IMR-90 (cell line): ENCODE results near the gene RAB8B. TPM values are rescaled to one million over a fixed set of nuclear protein-coding genes. Genes with fewer than 3 reads are reported as not detected.
A peak's percentile ranks its signal among the peaks of the same experiment; 100 is the strongest.

Experiments used
- ATAC-seq: fragments of 200-7000 bp; cut with Tn5 transposase; 2 replicates; pipeline ENCODE4 v1.9.1; 2020; ENCODE audit warnings: low read depth, mild to moderate bottlenecking, moderate library complexity
- BruUV-seq: library from RNA; stranded (reverse); fragments of 400-500 nt; replicated peaks from 2 replicates; lab custom pipeline; 2021; lab: Mats Ljungman, UMichigan
- CTCF ChIA-PET: fragments of 300-600 bp; formaldehyde crosslinking; extraction: SDS; loops from one replicate; lab custom pipeline; 2021; ENCODE audit warnings: antibody characterized with exemption; lab: Yijun Ruan, JAX
- POLR2A ChIA-PET: fragments of 300-600 bp; sonication (Branson Sonifier 250); formaldehyde crosslinking; loops from one replicate; lab custom pipeline; 2022; ENCODE audit warnings: antibody characterized with exemption; ENCODE audit not compliant: unreplicated experiment; lab: Charles Lee
- DNase-seq: peaks from one replicate; pipeline ENCODE4 v3.0.0; 2013
- H2AFZ ChIP-seq: replicated peaks from 2 replicates; pipeline ENCODE3; 2013; ENCODE audit warnings: low read length, mild to moderate bottlenecking; ENCODE audit not compliant: poor library complexity
- H2AK5ac ChIP-seq: 2 replicates; pipeline ENCODE4 v1.6.1; 2013; ENCODE audit warnings: low read depth, low read length, inconsistent platforms
- H2AK9ac ChIP-seq: replicated peaks from 2 replicates; pipeline ENCODE3; 2013; ENCODE audit warnings: mild to moderate bottlenecking, low read depth, low read length, moderate library complexity; ENCODE audit not compliant: poor library complexity
- H2BK120ac ChIP-seq: 2 replicates; pipeline ENCODE4 v1.6.1; 2013; ENCODE audit warnings: low read depth, low read length, inconsistent platforms
- H2BK15ac ChIP-seq: 3 replicates; pipeline ENCODE4 v1.6.1; 2013; ENCODE audit warnings: low read depth, low read length, inconsistent platforms
- H2BK20ac ChIP-seq: 2 replicates; pipeline ENCODE4 v1.6.1; 2013; ENCODE audit warnings: low read depth, mild to moderate bottlenecking, inconsistent platforms, low read length, moderate library complexity
- H2BK5ac ChIP-seq: 2 replicates; pipeline ENCODE4 v1.6.1; 2013; ENCODE audit warnings: mild to moderate bottlenecking, low read depth, low read length, inconsistent platforms; ENCODE audit not compliant: poor library complexity, severe bottlenecking
- H3K14ac ChIP-seq: replicated peaks from 2 replicates; pipeline ENCODE4 v1.6.1; 2013; ENCODE audit warnings: low read depth, low read length, inconsistent platforms
- H3K18ac ChIP-seq: 2 replicates; pipeline ENCODE4 v1.6.1; 2013; ENCODE audit warnings: low read depth, low read length, control low read depth
- H3K23ac ChIP-seq: 2 replicates; pipeline ENCODE4 v1.6.1; 2013; ENCODE audit warnings: low read depth, low read length, inconsistent platforms
- H3K27ac ChIP-seq: 2 replicates; pipeline ENCODE4 v1.5.1; 2013; ENCODE audit warnings: mild to moderate bottlenecking, control low read depth, low read length; ENCODE audit not compliant: insufficient read depth
- H3K27me3 ChIP-seq: 2 replicates; pipeline ENCODE4 v1.6.1; 2013; ENCODE audit warnings: low read length; ENCODE audit not compliant: control insufficient read depth, insufficient read depth
- H3K36me3 ChIP-seq: 2 replicates; pipeline ENCODE4 v1.6.1; 2013; ENCODE audit warnings: low read length, mixed read lengths; ENCODE audit not compliant: control insufficient read depth, insufficient read depth
- H3K4ac ChIP-seq: 2 replicates; pipeline ENCODE4 v1.6.1; 2013; ENCODE audit warnings: low read depth, low read length, inconsistent platforms
- H3K4me1 ChIP-seq: 2 replicates; pipeline ENCODE4 v1.6.1; 2013; ENCODE audit warnings: low read length, mixed read lengths; ENCODE audit not compliant: control insufficient read depth, insufficient read depth
- H3K4me2 ChIP-seq: 2 replicates; pipeline ENCODE4 v1.6.1; 2013; ENCODE audit warnings: low read depth, mild to moderate bottlenecking, control low read depth, low read length, moderate library complexity
- H3K4me3 ChIP-seq: 2 replicates; pipeline ENCODE4 v1.5.1; 2013; ENCODE audit warnings: low read depth, mild to moderate bottlenecking, control low read depth, low read length, moderate library complexity; ENCODE audit not compliant: insufficient read depth
- H3K56ac ChIP-seq: 2 replicates; pipeline ENCODE4 v1.6.1; 2013; ENCODE audit warnings: low read length, inconsistent platforms; ENCODE audit not compliant: insufficient read depth; ENCODE audit errors: extremely low read depth
- H3K79me1 ChIP-seq, 2 experiments: 2 replicates each; pipeline ENCODE4 v1.6.1; 2013; ENCODE audit warnings: low read length in 2 of 2, inconsistent platforms in 1 of 2, low read depth in 1 of 2
- H3K9ac ChIP-seq: 2 replicates; pipeline ENCODE4 v1.6.1; 2013; ENCODE audit warnings: low read depth, low read length, control low read depth
- H3K9me1 ChIP-seq: 2 replicates; pipeline ENCODE4 v1.6.1; 2013; ENCODE audit warnings: low read length, inconsistent platforms; ENCODE audit not compliant: insufficient read depth
- H3K9me3 ChIP-seq: 2 replicates; pipeline ENCODE4 v1.6.1; 2013; ENCODE audit warnings: low read length; ENCODE audit not compliant: control insufficient read depth, insufficient read depth
- H4K20me1 ChIP-seq: 2 replicates; pipeline ENCODE4 v1.6.1; 2013; ENCODE audit warnings: low read length, inconsistent platforms; ENCODE audit not compliant: insufficient read depth
- H4K5ac ChIP-seq: 2 replicates; pipeline ENCODE4 v1.6.1; 2013; ENCODE audit warnings: mild to moderate bottlenecking, low read depth, low read length, control low read depth
- H4K8ac ChIP-seq, 2 experiments: 2 replicates each; pipeline ENCODE4 v1.6.1; 2013; ENCODE audit warnings: low read depth in 2 of 2, low read length in 2 of 2, control low read depth in 1 of 2, inconsistent platforms in 1 of 2
- H4K91ac ChIP-seq: 2 replicates; pipeline ENCODE4 v1.6.1; 2013; ENCODE audit warnings: low read depth, low read length, inconsistent platforms; ENCODE audit not compliant: insufficient read depth
- BHLHE40 ChIP-seq: fragments of 150-350 bp; IDR thresholded peaks from 2 replicates; pipeline ENCODE4 v1.6.1; 2016; ENCODE audit warnings: mild to moderate bottlenecking, low read depth, low read length
- FOS ChIP-seq: fragments of 150-350 bp; IDR thresholded peaks from 2 replicates; pipeline ENCODE4 v1.6.1; 2016; ENCODE audit warnings: low read depth, low read length
- MAFK ChIP-seq: IDR thresholded peaks from 2 replicates; pipeline ENCODE4 v1.6.1; 2012; ENCODE audit warnings: low read depth, low read length, improper control_type of control experiment
- MXI1 ChIP-seq: IDR thresholded peaks from 2 replicates; pipeline ENCODE4 v1.6.1; 2012; ENCODE audit warnings: low read depth, mild to moderate bottlenecking, low read length, moderate library complexity, borderline replicate concordance
- POLR2A ChIP-seq: IDR thresholded peaks from 2 replicates; pipeline ENCODE4 v1.6.1; 2012; ENCODE audit warnings: mild to moderate bottlenecking, low read depth, low read length
- RCOR1 ChIP-seq: IDR thresholded peaks from 2 replicates; pipeline ENCODE4 v1.6.1; 2012; ENCODE audit warnings: mild to moderate bottlenecking, low read length, improper control_type of control experiment; ENCODE audit not compliant: insufficient replicate concordance
- RFX5 ChIP-seq: IDR thresholded peaks from 2 replicates; pipeline ENCODE4 v1.8.0; 2012; ENCODE audit warnings: low read depth, mild to moderate bottlenecking, low read length, moderate library complexity
- USF2 ChIP-seq: fragments of 150-350 bp; IDR thresholded peaks from 2 replicates; pipeline ENCODE4 v1.6.1; 2017; ENCODE audit warnings: mild to moderate bottlenecking, antibody characterized with exemption, low read length, low read depth
- WGBS, 2 experiments: methylation state at CpG; one replicate each; pipeline versions ENCODE4 v1.1.5 to v1.1.7; 2013; ENCODE audit warnings: missing lambda C conversion rate in 2 of 2; ENCODE audit not compliant: insufficient read length in 1 of 2; ENCODE audit errors: extremely low coverage in 2 of 2; 5-methylcytosine and 5-hydroxymethylcytosine counted together
- dilution Hi-C: fragments of 300-500 bp; cut with HindIII; formaldehyde crosslinking; loops from one replicate; pipeline ENCODE4 v1.14.3; 2018; ENCODE audit warnings: low sequenced_read_pairs; ENCODE audit not compliant: unreplicated experiment
- in situ Hi-C: fragments of 300-500 bp; cut with MboI; formaldehyde crosslinking; loops from 3 replicates; pipeline ENCODE4 v1.14.3; 2019; ENCODE audit warnings: low sequenced_read_pairs, inconsistent platforms, mixed read lengths
- intact Hi-C: fragments of 100-400 bp; cut with micrococcal nuclease; formaldehyde crosslinking; loops from 2 replicates; pipeline ENCODE4 v1.10.0; 2022
- polyA plus RNA-seq, 3 experiments: library from polyadenylated mRNA; depleted of rRNA; stranded (reverse); fragments of >200 nt; gene quantifications; 2 replicates each; pipeline ENCODE4 v1.2.3, GENCODE V29; 2012; ENCODE audit warnings: low replicate concordance in 1 of 3
- total RNA-seq: library from RNA; depleted of rRNA; stranded (reverse); fragments of >200 nt; gene quantifications from 2 replicates; pipeline ENCODE4 v1.2.3, GENCODE V29; 2012

Gene RAB8B
- total and polyA plus RNA-seq, 2 of the 4 experiments (the other 2 are of a cell fraction), result 19.4 to 29.4 TPM

- no peak for TF ChIP-seq MXI1
- TF ChIP-seq BHLHE40, result no peak
- TF ChIP-seq RCOR1, result no peak
- no peak for TF ChIP-seq MAFK
- no peak for TF ChIP-seq USF2
- TF ChIP-seq FOS, result peak; percentile 7; the same call in 1 of the 2 replicates
- no peak for TF ChIP-seq POLR2A
- TF ChIP-seq RFX5, result no peak
- dilution Hi-C loops, result no loop called here
Observed at GRCh38 chr15:63176302-63176701, 13.1 kb upstream of the RAB8B start.

More at GRCh38 chr15:63176302-63176701, 13.1 kb upstream of the RAB8B start:
- H3K23ac ChIP-seq, result no peak overlapping the region
- WGBS, 2 experiments, result no CpG with 5 or more reads among the region's 3 CpGs
- H4K5ac ChIP-seq, result no peak overlapping the region; the same call in 1 of the 2 replicates
- peak overlapping the region; percentile 1 for H2AK9ac ChIP-seq
- no peak overlapping the region for H3K4me2 ChIP-seq
- H3K9me1 ChIP-seq, result peaks cover 6% of the 10 kb centered on the region; the same call in 1 of the 2 replicates
- H3K18ac ChIP-seq, result peak overlapping the region; percentile 45; the same call in 1 of the 2 replicates
- no peak overlapping the region for H2BK120ac ChIP-seq
- H3K4me3 ChIP-seq, result no peak overlapping the region
- H3K14ac ChIP-seq, result 0 out of 2 replicates have a peak overlapping the region, but pooled peaks have one; percentile 3
- H2AK5ac ChIP-seq, result peak overlapping the region; percentile 32; the same call in 1 of the 2 replicates
- H3K9me3 ChIP-seq, result no peaks in the 10 kb centered on the region
- ChIA-PET POLR2A (no interaction called here), CTCF (no interaction called here)
- H3K27ac ChIP-seq, result no peak overlapping the region
- H2BK15ac ChIP-seq, result 0 out of 3 replicates have a peak overlapping the region, but pooled peaks have one; percentile 9
- no peaks in the 10 kb centered on the region for H3K27me3 ChIP-seq
- H3K4me1 ChIP-seq, result peaks cover 5% of the 10 kb centered on the region
- no peaks in the 10 kb centered on the region for H3K36me3 ChIP-seq
- H3K4ac ChIP-seq, result peak overlapping the region; percentile 8; the same call in 1 of the 2 replicates
- no peak overlapping the region for H2BK5ac ChIP-seq
- no peak for ATAC-seq
- H3K79me1 ChIP-seq, result no peaks in the 10 kb centered on the region
- no peak overlapping the region for H3K9ac ChIP-seq
- H2BK20ac ChIP-seq, result no peak overlapping the region
- H3K56ac ChIP-seq, result no peak overlapping the region
- no peaks in the 10 kb centered on the region for H4K20me1 ChIP-seq
- BruUV-seq, result no TSS peak
- in situ Hi-C loops, result no loop called here
- no peak overlapping the region for H4K8ac ChIP-seq
- no peak overlapping the region for H2AFZ ChIP-seq
- intact Hi-C loops, result no loop called here
- DNase-seq, result peak; percentile 83
- H4K91ac ChIP-seq, result no peak overlapping the region
